SK-N-SH (cell line): ENCODE measurements around the gene WIPF3. TPM values are rescaled to one million over a fixed set of nuclear protein-coding genes. Genes with fewer than 3 reads are reported as not detected.

Source experiments
- CTCF ChIA-PET: fragments of 300-600, 350-600 bp; formaldehyde crosslinking; extraction: SDS; loops from one replicate; lab custom pipeline; 2021; lab: Yijun Ruan, JAX
- POLR2A ChIA-PET: fragments of 350-600 bp; sonication (Branson Sonifier 250); formaldehyde crosslinking; extraction: SDS; loops from one replicate; lab custom pipeline; 2020; ENCODE audit warnings: antibody characterized with exemption, inconsistent platforms; lab: Yijun Ruan, JAX
- DNase-seq: peaks from one replicate; pipeline ENCODE4 v3.0.0; 2012
- H2AFZ ChIP-seq: fragments of 200-600 bp; sonication (generic); 2 replicates; pipeline ENCODE4 v1.8.1; 2016; ENCODE audit warnings: antibody characterized with exemption, mild to moderate bottlenecking, low read depth
- H3F3A ChIP-seq: fragments of 200-600 bp; sonication (generic); replicated peaks from 2 replicates; pipeline ENCODE3; 2016; ENCODE audit warnings: antibody characterized with exemption, mild to moderate bottlenecking; ENCODE audit not compliant: insufficient read depth
- H3K27ac ChIP-seq, 2 experiments: fragments of 200-500 bp in 1 of 2; fragments of 200-600 bp in 1 of 2; sonication (Bioruptor generic) in 1 of 2; sonication (generic), shearing (Covaris generic) in 1 of 2; 2 replicates each; pipeline versions ENCODE4 v1.5.1 to v1.6.1; 2014 to 2016; ENCODE audit warnings: low read depth in 2 of 2, inconsistent platforms in 1 of 2, low read length in 1 of 2, mild to moderate bottlenecking in 1 of 2, mixed read lengths in 1 of 2
- H3K27me3 ChIP-seq: fragments of 200-600 bp; sonication (generic), shearing (Covaris generic); 2 replicates; pipeline ENCODE4 v1.6.1; 2016; ENCODE audit warnings: mixed run types; ENCODE audit not compliant: insufficient read depth
- H3K36me3 ChIP-seq, 2 experiments: fragments of 200-500 bp in 1 of 2; fragments of 200-600 bp in 1 of 2; sonication (Bioruptor generic) in 1 of 2; sonication (generic) in 1 of 2; replicated peaks in 1 of 2; 2 replicates each; pipeline versions ENCODE3 to v1.5.1; 2014 to 2016; ENCODE audit warnings: low read length in 1 of 2, mild to moderate bottlenecking in 1 of 2; ENCODE audit not compliant: insufficient read depth in 2 of 2, control insufficient read depth in 1 of 2
- H3K4me1 ChIP-seq, 2 experiments: fragments of 200-500 bp in 1 of 2; fragments of 200-600 bp in 1 of 2; sonication (Bioruptor generic) in 1 of 2; sonication (generic), shearing (Covaris generic) in 1 of 2; 2 replicates each; pipeline versions ENCODE4 v1.5.1 to v1.6.1; 2014 to 2016; ENCODE audit warnings: low read depth in 1 of 2, low read length in 1 of 2, mixed run types in 1 of 2; ENCODE audit not compliant: insufficient read depth in 2 of 2, control insufficient read depth in 1 of 2
- H3K4me2 ChIP-seq: fragments of 200-600 bp; sonication (generic), shearing (Covaris generic); 2 replicates; pipeline ENCODE4 v1.6.1; 2017; ENCODE audit warnings: mixed run types
- H3K4me3 ChIP-seq, 2 experiments: fragments of 200-500 bp in 1 of 2; fragments of 200-600 bp in 1 of 2; sonication (Bioruptor generic) in 1 of 2; sonication (generic), shearing (Covaris generic) in 1 of 2; 2 replicates each; pipeline versions ENCODE4 v1.5.1 to v1.8.1; 2014 to 2016; ENCODE audit warnings: low read depth in 2 of 2, inconsistent platforms in 1 of 2, low read length in 1 of 2, mild to moderate bottlenecking in 1 of 2, mixed read lengths in 1 of 2, moderate library complexity in 1 of 2
- H3K79me2 ChIP-seq: fragments of 200-600 bp; sonication (generic); 2 replicates; pipeline ENCODE4 v1.8.1; 2017; ENCODE audit warnings: mild to moderate bottlenecking; ENCODE audit not compliant: insufficient read depth
- H3K9ac ChIP-seq: fragments of 200-600 bp; sonication (generic); 2 replicates; pipeline ENCODE4 v1.6.1; 2017; ENCODE audit warnings: mixed run types
- H3K9me2 ChIP-seq: fragments of 200-600 bp; sonication (generic); 2 replicates; pipeline ENCODE4 v1.6.1; 2017; ENCODE audit warnings: mixed run types
- H3K9me3 ChIP-seq: fragments of 200-600 bp; sonication (generic); 2 replicates; pipeline ENCODE4 v1.6.1; 2017; ENCODE audit warnings: mixed run types, mild to moderate bottlenecking, moderate library complexity
- H4K20me1 ChIP-seq: fragments of 200-600 bp; sonication (generic); 2 replicates; pipeline ENCODE4 v1.6.1; 2017; ENCODE audit warnings: mild to moderate bottlenecking, mixed run types; ENCODE audit not compliant: insufficient read depth
- CHD2 ChIP-seq: fragments of 150-350 bp; IDR thresholded peaks from 2 replicates; pipeline ENCODE4 v1.6.1; 2018; ENCODE audit warnings: low read length; ENCODE audit not compliant: partially characterized antibody
- ELF1 ChIP-seq: IDR thresholded peaks from 2 replicates; pipeline ENCODE4 v1.4.0; 2012
- EP300 ChIP-seq, 2 experiments: IDR thresholded peaks; 2 replicates each; pipeline versions ENCODE4 v1.4.0 to v1.6.1; 2012; ENCODE audit warnings: borderline replicate concordance in 1 of 2, low read depth in 1 of 2, low read length in 1 of 2
- FOXM1 ChIP-seq: IDR thresholded peaks from 2 replicates; pipeline ENCODE4 v1.4.0; 2012; ENCODE audit warnings: low read depth, mild to moderate bottlenecking
- GABPA ChIP-seq: IDR thresholded peaks from 2 replicates; pipeline ENCODE4 v1.4.0; 2012; ENCODE audit warnings: low read depth, mild to moderate bottlenecking
- GATA2 ChIP-seq: sonication (generic); formaldehyde crosslinking; IDR thresholded peaks from 2 replicates; pipeline ENCODE4 v1.5.0; 2020; ENCODE audit warnings: mild to moderate bottlenecking, missing genetic modification reagents
- JUND ChIP-seq: IDR thresholded peaks from 2 replicates; pipeline ENCODE4 v1.4.0; 2012
- MEF2A ChIP-seq: IDR thresholded peaks from 2 replicates; pipeline ENCODE4 v1.4.0; 2012; ENCODE audit warnings: low read depth, borderline replicate concordance
- MXI1 ChIP-seq: IDR thresholded peaks from 2 replicates; pipeline ENCODE4 v1.6.1; 2012; ENCODE audit warnings: mild to moderate bottlenecking, low read depth, low read length, improper control_type of control experiment
- NFIC ChIP-seq: IDR thresholded peaks from 2 replicates; pipeline ENCODE4 v1.4.0; 2012; ENCODE audit warnings: borderline replicate concordance
- NRF1 ChIP-seq: IDR thresholded peaks from 2 replicates; pipeline ENCODE4 v1.6.1; 2012; ENCODE audit warnings: low read depth, mild to moderate bottlenecking, low read length
- RAD21 ChIP-seq: IDR thresholded peaks from 2 replicates; pipeline ENCODE4 v1.6.1; 2012; ENCODE audit warnings: mild to moderate bottlenecking, low read length
- RCOR1 ChIP-seq: fragments of 150-350 bp; IDR thresholded peaks from 2 replicates; pipeline ENCODE4 v1.6.1; 2017; ENCODE audit warnings: antibody characterized with exemption, low read length
- RFX5 ChIP-seq: IDR thresholded peaks from 2 replicates; pipeline ENCODE4 v1.6.1; 2012; ENCODE audit warnings: mild to moderate bottlenecking, improper control_type of control experiment, low read length
- TAF1 ChIP-seq: IDR thresholded peaks from 2 replicates; pipeline ENCODE4 v1.6.1; 2012; ENCODE audit warnings: low read depth, mild to moderate bottlenecking, low read length, moderate library complexity, borderline replicate concordance
- TEAD4 ChIP-seq: IDR thresholded peaks from 2 replicates; pipeline ENCODE4 v1.4.0; 2012; ENCODE audit warnings: mild to moderate bottlenecking, borderline replicate concordance; ENCODE audit not compliant: insufficient read depth
- YY1 ChIP-seq: IDR thresholded peaks from 2 replicates; pipeline ENCODE4 v1.4.0; 2012; ENCODE audit warnings: low read depth, mild to moderate bottlenecking
- WGBS: methylation state at CpG from one replicate; pipeline ENCODE4 v1.1.6; 2017; ENCODE audit warnings: low lambda C conversion rate; 5-methylcytosine and 5-hydroxymethylcytosine counted together
- polyA plus RNA-seq, 3 experiments: library from polyadenylated mRNA; depleted of rRNA; stranded (reverse); fragments of >200 nt; gene quantifications; 2 replicates each; pipeline ENCODE4 v1.2.3, GENCODE V29; 2012
- TF ChIP-seq, protein P1 (sequence below): IDR thresholded peaks from 2 replicates; pipeline ENCODE4 v1.4.0; 2012; ENCODE audit warnings: low read depth, borderline replicate concordance

Gene WIPF3
- polyA plus RNA-seq, 1 of the 3 experiments (the other 2 are of a cell fraction) = 0.02 TPM

DNA sequence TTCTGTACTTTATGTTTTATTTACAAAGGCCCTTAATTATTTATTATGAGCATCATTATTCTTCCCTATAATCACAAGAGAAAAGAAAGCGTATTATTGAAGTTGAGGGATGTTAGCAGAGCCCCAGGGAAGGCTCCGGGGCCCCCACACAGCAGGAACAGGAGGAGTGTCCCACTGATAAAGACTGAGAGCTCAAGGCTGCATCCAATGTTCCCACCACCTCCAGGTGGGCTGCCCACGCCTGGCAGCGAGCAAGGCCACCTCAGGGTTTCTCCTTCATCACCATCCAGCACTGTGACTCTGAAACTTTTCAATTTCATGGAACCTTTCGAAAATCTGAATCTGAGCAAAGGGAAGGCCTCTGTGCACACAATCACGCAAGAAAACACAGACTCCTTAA, 35.9 kb upstream of the WIPF3 start:
- no peaks in the 10 kb centered on the region for H3K9me2 ChIP-seq
- H3K4me2 ChIP-seq = no peak overlapping the region
- H3K4me1 ChIP-seq = peaks cover 0 to 15% of the 10 kb centered on the region in 2 experiments; a peak in 2 of 4 replicates
- H3K79me2 ChIP-seq = no peaks in the 10 kb centered on the region
- H2AFZ ChIP-seq = no peak overlapping the region
- H3K27me3 ChIP-seq = peaks cover 18% of the 10 kb centered on the region; the same call in 1 of the 2 replicates
- no peak for TF ChIP-seq JUND
- no peak for TF ChIP-seq MEF2A
- TF ChIP-seq MXI1 = no peak
- no peak for TF ChIP-seq ELF1
- TF ChIP-seq, protein P1, sequence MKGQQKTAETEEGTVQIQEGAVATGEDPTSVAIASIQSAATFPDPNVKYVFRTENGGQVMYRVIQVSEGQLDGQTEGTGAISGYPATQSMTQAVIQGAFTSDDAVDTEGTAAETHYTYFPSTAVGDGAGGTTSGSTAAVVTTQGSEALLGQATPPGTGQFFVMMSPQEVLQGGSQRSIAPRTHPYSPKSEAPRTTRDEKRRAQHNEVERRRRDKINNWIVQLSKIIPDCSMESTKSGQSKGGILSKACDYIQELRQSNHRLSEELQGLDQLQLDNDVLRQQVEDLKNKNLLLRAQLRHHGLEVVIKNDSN = no peak
- no peak for TF ChIP-seq FOXM1
- TF ChIP-seq YY1 = no peak
- no peaks in the 10 kb centered on the region for H3K36me3 ChIP-seq
- no peaks in the 10 kb centered on the region for H3F3A ChIP-seq
- no peaks in the 10 kb centered on the region for H3K9me3 ChIP-seq
- CTCF ChIA-PET = interaction anchor here (1.2 to 2.2 kb wide), 2 partner anchors 10 to 23 kb away, joined by 3 to 10 read pairs; no protein-coding TSS in a partner anchor
- 28% methylated on average over 6 of the region's 6 CpGs for WGBS
- POLR2A ChIA-PET = no interaction called here
- peak overlapping the region in 1 of 2 experiments; percentile 89; a peak in 2 of 4 replicates for H3K27ac ChIP-seq
- no peaks in the 10 kb centered on the region for H4K20me1 ChIP-seq
- no peak for DNase-seq
- no peak overlapping the region for H3K9ac ChIP-seq
- no peak overlapping the region for H3K4me3 ChIP-seq

DNA sequence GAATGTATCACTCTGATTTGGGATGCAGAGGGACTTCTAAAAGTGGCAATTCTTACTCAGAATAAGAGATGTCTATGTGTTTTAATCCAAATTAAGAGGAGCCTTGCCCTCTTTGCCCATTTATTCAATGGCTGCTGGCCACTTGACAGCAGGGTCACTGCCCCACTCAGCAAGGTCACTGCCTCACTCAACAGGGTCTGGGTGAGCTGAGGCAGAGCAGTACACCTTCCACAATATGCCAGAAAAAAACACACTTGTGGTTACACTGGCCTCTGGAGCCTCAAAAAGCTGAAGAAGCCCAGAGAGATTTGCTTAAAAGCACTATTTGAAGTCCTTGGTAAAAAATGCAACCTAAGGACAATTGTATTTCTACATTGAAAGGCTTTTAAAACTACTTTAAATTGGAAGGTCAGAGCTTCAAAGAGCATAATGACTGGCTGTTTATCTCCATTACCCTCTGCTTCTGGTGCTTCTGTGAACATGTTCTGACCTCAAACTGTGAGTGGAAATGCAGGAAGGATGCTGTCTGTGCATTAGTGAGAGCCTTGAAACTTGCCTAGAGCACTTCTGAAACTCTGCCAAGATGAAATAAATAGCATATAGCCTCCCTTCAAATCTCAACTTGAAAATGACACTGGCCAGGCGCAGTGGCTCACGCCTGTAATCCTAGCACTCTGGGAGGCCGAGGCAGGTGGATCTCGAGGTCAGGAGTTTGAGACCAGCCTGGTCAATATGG, 35.1 kb upstream of the WIPF3 start:
- TF ChIP-seq TEAD4 (no peak), GATA2 (CRISPR knock-in tag) (peak; percentile 75), CHD2 (peak; percentile 72), TAF1 (no peak), NRF1 (no peak), EP300 (IDR thresholded peaks at IDR 0.05; ENCODE audit: borderline replicate concordance in 1 of 2, low read depth in 1 of 2, low read length in 1 of 2) (peak in 1 of 2 experiments; percentile 77; a peak in 2 of 4 replicates), NFIC (no peak), RFX5 (no peak), GABPA (no peak), RCOR1 (peak; percentile 48; the same call in 1 of the 2 replicates), RAD21 (peak; percentile 5; the same call in 1 of the 2 replicates)
- Histone ChIP-seq H3F3A (no peaks in the 10 kb centered on the region), H3K27ac (peak overlapping the region in 1 of 2 experiments; percentile 89; a peak in 2 of 4 replicates), H3K9me2 (no peaks in the 10 kb centered on the region), H3K9ac (no peak overlapping the region), H4K20me1 (no peaks in the 10 kb centered on the region), H3K4me3 (no peak overlapping the region), H3K9me3 (no peaks in the 10 kb centered on the region), H3K4me1 (peaks cover 0 to 12% of the 10 kb centered on the region in 2 experiments; a peak in 2 of 4 replicates), H3K36me3 (no peaks in the 10 kb centered on the region), H3K27me3 (peaks cover 11% of the 10 kb centered on the region; the same call in 1 of the 2 replicates), H2AFZ (no peak overlapping the region), H3K79me2 (no peaks in the 10 kb centered on the region), H3K4me2 (no peak overlapping the region)
- peak; percentile 71 for DNase-seq
- POLR2A ChIA-PET = no interaction called here
- CTCF ChIA-PET = interaction anchor here (1.2 kb wide), 1 partner anchor 11 kb away, joined by 3 read pairs; no protein-coding TSS in a partner anchor
- 8% methylated on average over 4 of the region's 4 CpGs for WGBS
